ENCODE measurements around the gene COL9A3.
A peak's percentile ranks its signal among the peaks of the same experiment; 100 is the strongest.
"Not testable (repeated sequence)": the region's sequence is repeated elsewhere in the genome, so short reads cannot be mapped to it uniquely, and the experiment has no call there.

COL9A3 gene

GRCh38 chr20:62840244-62841197 is 23.7 kb downstream of the COL9A3 start:
- no peak for DNase-seq

GRCh38 chr20:62841705-62842212 is 24.9 kb downstream of the COL9A3 start:
- DNase-seq: no peak

GRCh38 chr20:62843656-62844055 is 26.8 kb downstream of the COL9A3 start:
- DNase-seq: no peak

GRCh38 chr20:62844182-62844581 is 27.3 kb downstream of the COL9A3 start:
- DNase-seq: no peak

- no peak for DNase-seq
These were observed 28.7 kb downstream of the COL9A3 start for GRCh38 chr20:62845416-62846160.

GRCh38 chr20:62846166-62846890 is 29.5 kb downstream of the COL9A3 start:
- DNase-seq: no peak

- DNase-seq: not testable (repeated sequence)
These were observed 32.1 kb downstream of the COL9A3 start for GRCh38 chr20:62848917-62849316.

GRCh38 chr20:62849431-62849830 is 32.6 kb downstream of the COL9A3 start:
- no peak for DNase-seq

GRCh38 chr20:62850333-62850974 is 33.6 kb downstream of the COL9A3 start:
- DNase-seq: no peak

GRCh38 chr20:62852196-62852595 is 35.3 kb downstream of the COL9A3 start:
- DNase-seq: no peak

GRCh38 chr20:62852841-62853240 is 36.0 kb downstream of the COL9A3 start:
- no peak for DNase-seq

GRCh38 chr20:62853304-62853703 is 36.5 kb downstream of the COL9A3 start:
- not testable (repeated sequence) for DNase-seq

- no peak for DNase-seq
These were observed 37.3 kb downstream of the COL9A3 start for GRCh38 chr20:62854121-62854520.

- DNase-seq: no peak
These were observed 38.3 kb downstream of the COL9A3 start for GRCh38 chr20:62855120-62855519.

- DNase-seq: no peak
These were observed 40.2 kb downstream of the COL9A3 start for GRCh38 chr20:62856931-62857619.

GRCh38 chr20:62858058-62858830 is 41.4 kb downstream of the COL9A3 start:
- DNase-seq: no peak

GRCh38 chr20:62859721-62860120 is 42.9 kb downstream of the COL9A3 start:
- DNase-seq: no peak

GRCh38 chr20:62860391-62860923 is 43.6 kb downstream of the COL9A3 start:
- DNase-seq: no peak

- DNase-seq: peak; percentile 2 to 4
These were observed 44.3 kb downstream of the COL9A3 start for GRCh38 chr20:62860924-62861691.

Data from inflammatory macrophage treated with lipopolysaccharide for 1 hour (primary cell).